ENCODE results near the gene CD9.

CD9 gene

GRCh38 chr12:6279631-6280030, 79.4 kb downstream of the CD9 start:
- Histone ChIP-seq H3K27ac (ENCODE audit: low read depth, low read length) (peak overlapping the region; percentile 83), H4K91ac (ENCODE audit: low read depth, low read length) (peak overlapping the region; percentile 95), H3K9me3 (ENCODE audit: insufficient read depth, low read depth, low read length) (no peaks in the 10 kb centered on the region), H3K79me1 (ENCODE audit: low read length) (peaks cover 36% of the 10 kb centered on the region), H4K8ac (ENCODE audit: low read depth, low read length) (peak overlapping the region; percentile 81), H2BK12ac (ENCODE audit: low read length) (peak overlapping the region; percentile 95), H3K9ac (ENCODE audit: low read length) (no peak overlapping the region), H2BK120ac (ENCODE audit: insufficient read depth, low read length, poor library complexity) (peak overlapping the region; percentile 94), H3K14ac (ENCODE audit: low read length) (peak overlapping the region; percentile 93), H3K27me3 (ENCODE audit: insufficient read depth, low read length) (no peaks in the 10 kb centered on the region), H3K4ac (ENCODE audit: low read depth, low read length) (peak overlapping the region; percentile 48), H2AFZ (ENCODE audit: insufficient read depth, low read length, poor library complexity) (peak overlapping the region; percentile 38), H3K36me3 (ENCODE audit: control insufficient read depth in 1 of 2, insufficient read depth in 2 of 2, low read length in 2 of 2) (no peaks in the 10 kb centered on the region), H3K4me3 (ENCODE audit: low read depth, low read length) (no peak overlapping the region), H2AK5ac (ENCODE audit: low read length) (peak overlapping the region; percentile 66), H3K4me1 (ENCODE audit: control insufficient read depth in 1 of 2, insufficient read depth in 2 of 2, low read length in 2 of 2) (peaks cover 19 to 31% of the 10 kb centered on the region in 2 experiments), H3K23ac (ENCODE audit: low read length) (no peak overlapping the region), H2BK5ac (ENCODE audit: low read depth, low read length, poor library complexity) (peak overlapping the region; percentile 92), H4K12ac (ENCODE audit: low read depth, low read length) (peak overlapping the region; percentile 24), H3K18ac (ENCODE audit: low read length) (peak overlapping the region; percentile 95), H3K4me2 (ENCODE audit: low read length) (no peak overlapping the region), H3K79me2 (ENCODE audit: control insufficient read depth, insufficient read depth, low read length, poor library complexity) (peaks cover 10% of the 10 kb centered on the region)
- WGBS (ENCODE audit: extremely low coverage, insufficient coverage, insufficient read length) = no CpG with 5 or more reads among the region's 8 CpGs
- DNase-seq = peak in 1 of 2 donors; percentile 24

- peak overlapping the region; percentile 92 for H2BK5ac ChIP-seq (ENCODE audit: low read depth, low read length, poor library complexity)
- H3K79me1 ChIP-seq (ENCODE audit: low read length) = peaks cover 35% of the 10 kb centered on the region
- peak overlapping the region; percentile 78 for H2BK120ac ChIP-seq (ENCODE audit: insufficient read depth, low read length, poor library complexity)
- no CpG with 5 or more reads among the region's 2 CpGs for WGBS (ENCODE audit: extremely low coverage, insufficient coverage, insufficient read length)
- no peak overlapping the region for H3K23ac ChIP-seq (ENCODE audit: low read length)
- peak overlapping the region; percentile 83 for H3K27ac ChIP-seq (ENCODE audit: low read depth, low read length)
- peaks cover 18 to 27% of the 10 kb centered on the region in 2 experiments for H3K4me1 ChIP-seq (ENCODE audit: control insufficient read depth in 1 of 2, insufficient read depth in 2 of 2, low read length in 2 of 2)
- peak overlapping the region; percentile 11 for H4K8ac ChIP-seq (ENCODE audit: low read depth, low read length)
- H3K4me3 ChIP-seq (ENCODE audit: low read depth, low read length) = no peak overlapping the region
- peak overlapping the region; percentile 42 for H3K14ac ChIP-seq (ENCODE audit: low read length)
- peak overlapping the region; percentile 47 for H2AFZ ChIP-seq (ENCODE audit: insufficient read depth, low read length, poor library complexity)
- H2AK5ac ChIP-seq (ENCODE audit: low read length) = peak overlapping the region; percentile 52
- no peaks in the 10 kb centered on the region for H3K27me3 ChIP-seq (ENCODE audit: insufficient read depth, low read length)
- H3K36me3 ChIP-seq (ENCODE audit: control insufficient read depth in 1 of 2, insufficient read depth in 2 of 2, low read length in 2 of 2) = no peaks in the 10 kb centered on the region
- no peaks in the 10 kb centered on the region for H3K9me3 ChIP-seq (ENCODE audit: insufficient read depth, low read depth, low read length)
- H3K4ac ChIP-seq (ENCODE audit: low read depth, low read length) = peak overlapping the region; percentile 42
- H3K9ac ChIP-seq (ENCODE audit: low read length) = no peak overlapping the region
- H3K18ac ChIP-seq (ENCODE audit: low read length) = peak overlapping the region; percentile 48
- H2BK12ac ChIP-seq (ENCODE audit: low read length) = peak overlapping the region; percentile 81
- peak overlapping the region; percentile 4 for H3K4me2 ChIP-seq (ENCODE audit: low read length)
- H4K91ac ChIP-seq (ENCODE audit: low read depth, low read length) = peak overlapping the region; percentile 74
- peaks cover 10% of the 10 kb centered on the region for H3K79me2 ChIP-seq (ENCODE audit: control insufficient read depth, insufficient read depth, low read length, poor library complexity)
- DNase-seq = peak; percentile 91 to 94
- no peak overlapping the region for H4K12ac ChIP-seq (ENCODE audit: low read depth, low read length)
Observed at GRCh38 chr12:6280053-6280469, 79.9 kb downstream of the CD9 start.

- Histone ChIP-seq H3K79me1 (ENCODE audit: low read length) (peaks cover 35% of the 10 kb centered on the region), H3K4me1 (ENCODE audit: control insufficient read depth in 1 of 2, insufficient read depth in 2 of 2, low read length in 2 of 2) (peaks cover 18 to 27% of the 10 kb centered on the region in 2 experiments), H3K4me3 (ENCODE audit: low read depth, low read length) (no peak overlapping the region), H3K14ac (ENCODE audit: low read length) (peak overlapping the region; percentile 42), H4K8ac (ENCODE audit: low read depth, low read length) (peak overlapping the region; percentile 52), H2BK5ac (ENCODE audit: low read depth, low read length, poor library complexity) (peak overlapping the region; percentile 65), H3K23ac (ENCODE audit: low read length) (no peak overlapping the region), H3K9me3 (ENCODE audit: insufficient read depth, low read depth, low read length) (no peaks in the 10 kb centered on the region), H2BK120ac (ENCODE audit: insufficient read depth, low read length, poor library complexity) (peak overlapping the region; percentile 78), H2BK12ac (ENCODE audit: low read length) (peak overlapping the region; percentile 88), H3K4ac (ENCODE audit: low read depth, low read length) (peak overlapping the region; percentile 22), H2AK5ac (ENCODE audit: low read length) (peak overlapping the region; percentile 78), H2AFZ (ENCODE audit: insufficient read depth, low read length, poor library complexity) (no peak overlapping the region), H4K12ac (ENCODE audit: low read depth, low read length) (no peak overlapping the region), H3K36me3 (ENCODE audit: control insufficient read depth in 1 of 2, insufficient read depth in 2 of 2, low read length in 2 of 2) (no peaks in the 10 kb centered on the region), H3K27me3 (ENCODE audit: insufficient read depth, low read length) (no peaks in the 10 kb centered on the region), H3K9ac (ENCODE audit: low read length) (no peak overlapping the region), H3K79me2 (ENCODE audit: control insufficient read depth, insufficient read depth, low read length, poor library complexity) (peaks cover 10% of the 10 kb centered on the region), H4K91ac (ENCODE audit: low read depth, low read length) (peak overlapping the region; percentile 74), H3K18ac (ENCODE audit: low read length) (peak overlapping the region; percentile 60), H3K4me2 (ENCODE audit: low read length) (no peak overlapping the region), H3K27ac (ENCODE audit: low read depth, low read length) (peak overlapping the region; percentile 83)
- no peak for DNase-seq
- no CpG with 5 or more reads among the region's 11 CpGs for WGBS (ENCODE audit: extremely low coverage, insufficient coverage, insufficient read length)
Observed at GRCh38 chr12:6280672-6281071, 80.5 kb downstream of the CD9 start.

- H2BK12ac ChIP-seq (ENCODE audit: low read length) = peak overlapping the region; percentile 88
- H3K79me1 ChIP-seq (ENCODE audit: low read length) = peaks cover 35% of the 10 kb centered on the region
- peak overlapping the region; percentile 78 for H2AK5ac ChIP-seq (ENCODE audit: low read length)
- H4K91ac ChIP-seq (ENCODE audit: low read depth, low read length) = peak overlapping the region; percentile 74
- H3K79me2 ChIP-seq (ENCODE audit: control insufficient read depth, insufficient read depth, low read length, poor library complexity) = peaks cover 10% of the 10 kb centered on the region
- no peak overlapping the region for H3K4me2 ChIP-seq (ENCODE audit: low read length)
- peaks cover 18 to 27% of the 10 kb centered on the region in 2 experiments for H3K4me1 ChIP-seq (ENCODE audit: control insufficient read depth in 1 of 2, insufficient read depth in 2 of 2, low read length in 2 of 2)
- no peaks in the 10 kb centered on the region for H3K27me3 ChIP-seq (ENCODE audit: insufficient read depth, low read length)
- no peak overlapping the region for H2AFZ ChIP-seq (ENCODE audit: insufficient read depth, low read length, poor library complexity)
- no peak overlapping the region for H4K8ac ChIP-seq (ENCODE audit: low read depth, low read length)
- no peak overlapping the region for H3K27ac ChIP-seq (ENCODE audit: low read depth, low read length)
- no peak overlapping the region for H4K12ac ChIP-seq (ENCODE audit: low read depth, low read length)
- peak overlapping the region; percentile 64 for H2BK120ac ChIP-seq (ENCODE audit: insufficient read depth, low read length, poor library complexity)
- H3K14ac ChIP-seq (ENCODE audit: low read length) = peak overlapping the region; percentile 55
- H3K18ac ChIP-seq (ENCODE audit: low read length) = peak overlapping the region; percentile 60
- H2BK5ac ChIP-seq (ENCODE audit: low read depth, low read length, poor library complexity) = peak overlapping the region; percentile 61
- DNase-seq = no peak
- H3K4me3 ChIP-seq (ENCODE audit: low read depth, low read length) = no peak overlapping the region
- H3K9me3 ChIP-seq (ENCODE audit: insufficient read depth, low read depth, low read length) = no peaks in the 10 kb centered on the region
- WGBS (ENCODE audit: extremely low coverage, insufficient coverage, insufficient read length) = no CpG with 5 or more reads among the region's 13 CpGs
- no peak overlapping the region for H3K23ac ChIP-seq (ENCODE audit: low read length)
- no peaks in the 10 kb centered on the region for H3K36me3 ChIP-seq (ENCODE audit: control insufficient read depth in 1 of 2, insufficient read depth in 2 of 2, low read length in 2 of 2)
- H3K9ac ChIP-seq (ENCODE audit: low read length) = no peak overlapping the region
- H3K4ac ChIP-seq (ENCODE audit: low read depth, low read length) = no peak overlapping the region
Observed at GRCh38 chr12:6281081-6281809, 81.0 kb downstream of the CD9 start.

Measured in trophoblast cell (in vitro differentiated cells and primary cell).